ENCODE data around the gene SLC22A7.
"Not testable (repeated sequence)": the region's sequence is repeated elsewhere in the genome, so short reads cannot be mapped to it uniquely, and the experiment has no call there.

The SLC22A7 gene

GRCh38 chr6:43339168-43339567 is 41.1 kb downstream of the SLC22A7 start:
- no peak for DNase-seq (ENCODE audit: low read depth)

GRCh38 chr6:43346243-43346642 is 48.2 kb downstream of the SLC22A7 start:
- not testable (repeated sequence) for DNase-seq (ENCODE audit: low read depth)

GRCh38 chr6:43347021-43347420 is 49.0 kb downstream of the SLC22A7 start:
- DNase-seq (ENCODE audit: low read depth): no peak

- no peak for DNase-seq (ENCODE audit: low read depth)
These were observed 49.4 kb downstream of the SLC22A7 start for GRCh38 chr6:43347444-43347843.

- DNase-seq (ENCODE audit: low read depth): not testable (repeated sequence)
These were observed 53.9 kb downstream of the SLC22A7 start for GRCh38 chr6:43351951-43352350.
